ENCODE measurements around the gene ALPG.
"Not testable (repeated sequence)": the region's sequence is repeated elsewhere in the genome, so short reads cannot be mapped to it uniquely, and the experiment has no call there.

Gene ALPG

GRCh38 chr2:232406556-232407310 lies at the start of gene ALPG:
ALPG (plus strand) TSS chr2:232406844; CDS start chr2:232406895, 51 bp downstream.
- no peak for DNase-seq

GRCh38 chr2:232361646-232362045 lies 45.0 kb upstream of the ALPG start:
- DNase-seq = no peak

GRCh38 chr2:232362174-232362900 lies 44.3 kb upstream of the ALPG start:
- no peak for DNase-seq

- DNase-seq = not testable (repeated sequence)
Measured at GRCh38 chr2:232363064-232363783, 43.4 kb upstream of the ALPG start.

- peak; percentile 29 for DNase-seq
Measured at GRCh38 chr2:232363784-232364615, 42.6 kb upstream of the ALPG start.

GRCh38 chr2:232364806-232365594 lies 41.6 kb upstream of the ALPG start:
- DNase-seq = not testable (repeated sequence)

GRCh38 chr2:232365621-232366321 lies 40.9 kb upstream of the ALPG start:
- peak; percentile 18 for DNase-seq

- DNase-seq = not testable (repeated sequence)
Measured at GRCh38 chr2:232366461-232366860, 40.2 kb upstream of the ALPG start.

GRCh38 chr2:232367016-232367415 lies 39.6 kb upstream of the ALPG start:
- DNase-seq = no peak

GRCh38 chr2:232367591-232368233 lies 38.9 kb upstream of the ALPG start:
- DNase-seq = no peak

GRCh38 chr2:232368311-232368731 lies 38.3 kb upstream of the ALPG start:
- DNase-seq = no peak

GRCh38 chr2:232369126-232369951 lies 37.3 kb upstream of the ALPG start:
- DNase-seq = no peak

- not testable (repeated sequence) for DNase-seq
Measured at GRCh38 chr2:232370007-232370406, 36.6 kb upstream of the ALPG start.

- no peak for DNase-seq
Measured at GRCh38 chr2:232372231-232373208, 34.1 kb upstream of the ALPG start.

- no peak for DNase-seq
Measured at GRCh38 chr2:232374356-232374755, 32.3 kb upstream of the ALPG start.

- DNase-seq = no peak
Measured at GRCh38 chr2:232375164-232375563, 31.5 kb upstream of the ALPG start.

- no peak for DNase-seq
Measured at GRCh38 chr2:232376260-232376659, 30.4 kb upstream of the ALPG start.

- no peak for DNase-seq
Measured at GRCh38 chr2:232376713-232377112, 29.9 kb upstream of the ALPG start.

Measured in CD4-positive, alpha-beta T cell treated with Interleukin-10 for 1 hour (primary cell).